Retinal pigment epithelial cell (primary cell): Measurements from ENCODE around the gene WDSUB1.
A peak's percentile ranks its signal among the peaks of the same experiment; 100 is the strongest.

Experiments used
- DNase-seq: peaks from one replicate; pipeline ENCODE4 v3.0.0-alpha.2; 2010; ENCODE audit warnings: low read depth
- H3K4me3 ChIP-seq: 2 replicates; pipeline ENCODE4 v1.5.1; 2011; ENCODE audit warnings: mild to moderate bottlenecking, low read length, control low read depth, moderate library complexity
- CTCF ChIP-seq: conservative IDR thresholded peaks from 2 replicates; pipeline ENCODE4 v1.5.1; 2011; ENCODE audit warnings: low read depth, low read length, control low read depth, inconsistent platforms

WDSUB1 gene

GRCh38 chr2:159230145-159230877 lies 56.2 kb downstream of the WDSUB1 start:
- H3K4me3 ChIP-seq, result no peak overlapping the region
- no peak for DNase-seq
- TF ChIP-seq CTCF, result no peak

- no peak overlapping the region for H3K4me3 ChIP-seq
- DNase-seq, result no peak
- no peak for TF ChIP-seq CTCF
Measured at GRCh38 chr2:159229476-159230144, 56.9 kb downstream of the WDSUB1 start.

- no peak overlapping the region for H3K4me3 ChIP-seq
- TF ChIP-seq CTCF, result no peak
- DNase-seq, result no peak
Measured at GRCh38 chr2:159228081-159228581, 58.4 kb downstream of the WDSUB1 start.

- H3K4me3 ChIP-seq, result no peak overlapping the region
- no peak for DNase-seq
- no peak for TF ChIP-seq CTCF
Measured at GRCh38 chr2:159227467-159227866, 59.0 kb downstream of the WDSUB1 start.

- no peak for TF ChIP-seq CTCF
- DNase-seq, result peak; percentile 50
- no peak overlapping the region for H3K4me3 ChIP-seq
Measured at GRCh38 chr2:159226608-159227385, 59.7 kb downstream of the WDSUB1 start.

GRCh38 chr2:159226059-159226461 lies 60.4 kb downstream of the WDSUB1 start:
- no peak overlapping the region for H3K4me3 ChIP-seq
- DNase-seq, result peak; percentile 68
- TF ChIP-seq CTCF, result no peak
